HUDEP-2 (cell line): ENCODE results near the gene TSHZ2.
"Not testable (repeated sequence)": the region's sequence is repeated elsewhere in the genome, so short reads cannot be mapped to it uniquely, and the experiment has no call there.

Source experiments
- DNase-seq, 76 experiments: peaks; one replicate each; lab custom pipeline; 2025; ENCODE audit not compliant: unreplicated experiment in 76 of 76; lab: John Stamatoyannopoulos, UW

The TSHZ2 gene

GRCh38 chr20:53024653-53025052 is 52.5 kb downstream of the TSHZ2 start:
- DNase-seq, result not testable (repeated sequence)

GRCh38 chr20:53027089-53027488 is 54.9 kb downstream of the TSHZ2 start:
- DNase-seq, result no peak

GRCh38 chr20:53028337-53029007 is 56.3 kb downstream of the TSHZ2 start:
- no peak for DNase-seq

- no peak for DNase-seq
These were observed 57.9 kb downstream of the TSHZ2 start for GRCh38 chr20:53030061-53030460.

- no peak for DNase-seq
These were observed 59.9 kb downstream of the TSHZ2 start for GRCh38 chr20:53032046-53032445.

GRCh38 chr20:53032478-53032932 is 60.3 kb downstream of the TSHZ2 start:
- no peak for DNase-seq

- DNase-seq, result no peak
These were observed 61.0 kb downstream of the TSHZ2 start for GRCh38 chr20:53033176-53033575.

GRCh38 chr20:53034899-53035298 is 62.7 kb downstream of the TSHZ2 start:
- DNase-seq, result no peak

GRCh38 chr20:53036992-53037391 is 64.8 kb downstream of the TSHZ2 start:
- DNase-seq, result no peak

- no peak for DNase-seq
These were observed 65.5 kb downstream of the TSHZ2 start for GRCh38 chr20:53037621-53038020.

GRCh38 chr20:53038299-53038698 is 66.1 kb downstream of the TSHZ2 start:
- no peak for DNase-seq

- no peak for DNase-seq
These were observed 68.8 kb downstream of the TSHZ2 start for GRCh38 chr20:53040693-53041589.

GRCh38 chr20:53042521-53042920 is 70.4 kb downstream of the TSHZ2 start:
- no peak for DNase-seq

- no peak for DNase-seq
These were observed 72.1 kb downstream of the TSHZ2 start for GRCh38 chr20:53044296-53044695.

- DNase-seq, result no peak
These were observed 73.8 kb downstream of the TSHZ2 start for GRCh38 chr20:53045941-53046340.

- DNase-seq, result no peak
These were observed 75.0 kb downstream of the TSHZ2 start for GRCh38 chr20:53047203-53047602.

- DNase-seq, result no peak
These were observed 76.2 kb downstream of the TSHZ2 start for GRCh38 chr20:53048387-53048786.

GRCh38 chr20:53050338-53050737 is 78.2 kb downstream of the TSHZ2 start:
- DNase-seq, result no peak

GRCh38 chr20:53052380-53052779 is 80.2 kb downstream of the TSHZ2 start:
- no peak for DNase-seq

- DNase-seq, result no peak
These were observed 81.4 kb downstream of the TSHZ2 start for GRCh38 chr20:53053595-53053994.

- DNase-seq, result no peak
These were observed 83.4 kb downstream of the TSHZ2 start for GRCh38 chr20:53055367-53056067.
